Measurements from ENCODE around the gene ENTR1. TPM values are rescaled to one million over a fixed set of nuclear protein-coding genes. Genes with fewer than 3 reads are reported as not detected.

Gene ENTR1
- total RNA-seq, 4 donors from 2014 or later = 19.5 to 44.0 (median 21.2) TPM

DNA sequence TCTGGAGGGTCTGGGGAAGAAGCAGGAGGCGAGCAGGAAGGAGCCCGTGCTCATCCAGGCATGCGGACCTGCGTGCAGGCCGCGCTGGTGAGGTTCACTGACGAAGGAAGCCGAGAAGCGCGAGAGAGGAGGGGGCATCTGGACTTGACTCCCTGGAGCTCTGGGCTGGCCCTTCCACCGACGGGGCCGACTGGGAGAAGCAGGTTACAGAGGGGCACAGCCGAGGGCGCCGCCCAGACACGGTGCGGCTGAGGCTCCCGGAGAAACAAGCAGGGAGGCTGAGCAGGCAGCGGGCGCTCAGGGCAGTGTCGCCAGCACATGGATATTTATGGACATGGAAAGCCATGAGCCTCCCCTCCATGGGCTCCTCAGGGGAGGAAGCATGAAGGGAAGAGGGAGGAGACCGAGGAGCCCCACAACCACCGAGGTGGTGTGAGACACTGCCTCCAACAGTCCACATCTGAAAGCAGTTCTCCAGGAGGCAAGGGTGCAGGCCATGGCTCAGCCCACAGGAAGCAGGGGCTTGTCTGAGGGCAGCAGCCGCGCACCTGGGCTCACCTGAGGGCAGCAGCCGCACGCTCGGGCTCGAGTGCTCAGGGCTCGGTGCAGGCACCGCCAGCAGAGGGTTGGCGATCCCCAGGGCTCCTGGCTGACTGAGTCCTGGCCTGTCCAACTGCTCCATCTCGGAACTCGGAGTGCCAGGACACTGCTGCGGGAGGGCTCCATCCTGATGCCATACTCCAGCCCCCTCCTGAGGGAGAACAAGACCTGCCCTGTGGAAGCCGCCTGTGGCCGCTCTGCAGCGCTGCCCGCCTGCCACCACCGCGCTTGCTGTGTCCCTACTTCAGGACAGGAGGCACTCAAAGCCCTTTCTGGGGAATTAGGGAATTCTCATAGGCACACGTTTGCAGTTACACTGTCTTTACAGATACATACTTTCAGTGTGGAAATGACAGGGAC is 44.9 kb upstream of the ENTR1 start:
- no peak for DNase-seq
- Histone ChIP-seq H3K27ac (no peak overlapping the region), H3K4me1 (no peaks in the 10 kb centered on the region), H3K27me3 (no peaks in the 10 kb centered on the region), H3K9me3 (no peaks in the 10 kb centered on the region), H3K36me3 (no peaks in the 10 kb centered on the region), H3K4me3 (no peak overlapping the region)
- intact Hi-C loops (cut with DNase I; ENCODE audit: low total_unique reads) = no loop called here
- TF ChIP-seq POLR2A (IDR thresholded peaks at IDR 0.05) = no peak
- TF ChIP-seq, protein P1, sequence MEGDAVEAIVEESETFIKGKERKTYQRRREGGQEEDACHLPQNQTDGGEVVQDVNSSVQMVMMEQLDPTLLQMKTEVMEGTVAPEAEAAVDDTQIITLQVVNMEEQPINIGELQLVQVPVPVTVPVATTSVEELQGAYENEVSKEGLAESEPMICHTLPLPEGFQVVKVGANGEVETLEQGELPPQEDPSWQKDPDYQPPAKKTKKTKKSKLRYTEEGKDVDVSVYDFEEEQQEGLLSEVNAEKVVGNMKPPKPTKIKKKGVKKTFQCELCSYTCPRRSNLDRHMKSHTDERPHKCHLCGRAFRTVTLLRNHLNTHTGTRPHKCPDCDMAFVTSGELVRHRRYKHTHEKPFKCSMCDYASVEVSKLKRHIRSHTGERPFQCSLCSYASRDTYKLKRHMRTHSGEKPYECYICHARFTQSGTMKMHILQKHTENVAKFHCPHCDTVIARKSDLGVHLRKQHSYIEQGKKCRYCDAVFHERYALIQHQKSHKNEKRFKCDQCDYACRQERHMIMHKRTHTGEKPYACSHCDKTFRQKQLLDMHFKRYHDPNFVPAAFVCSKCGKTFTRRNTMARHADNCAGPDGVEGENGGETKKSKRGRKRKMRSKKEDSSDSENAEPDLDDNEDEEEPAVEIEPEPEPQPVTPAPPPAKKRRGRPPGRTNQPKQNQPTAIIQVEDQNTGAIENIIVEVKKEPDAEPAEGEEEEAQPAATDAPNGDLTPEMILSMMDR (IDR thresholded peaks at IDR 0.05) = no peak

GRCh38 chr9:136454026-136454796 is 43.8 kb upstream of the ENTR1 start:
- Histone ChIP-seq H3K36me3 (no peaks in the 10 kb centered on the region), H3K4me1 (no peaks in the 10 kb centered on the region), H3K9me3 (no peaks in the 10 kb centered on the region), H3K27ac (no peak overlapping the region), H3K4me3 (no peak overlapping the region), H3K27me3 (no peaks in the 10 kb centered on the region)
- DNase-seq = no peak
- TF ChIP-seq POLR2A (IDR thresholded peaks at IDR 0.05) = no peak
- TF ChIP-seq, protein P1 (IDR thresholded peaks at IDR 0.05) = no peak
- intact Hi-C loops (cut with DNase I; ENCODE audit: low total_unique reads) = no loop called here

GRCh38 chr9:136453326-136453725 is 42.9 kb upstream of the ENTR1 start:
- no peaks in the 10 kb centered on the region for H3K27me3 ChIP-seq
- H3K4me1 ChIP-seq = no peaks in the 10 kb centered on the region
- H3K27ac ChIP-seq = no peak overlapping the region
- intact Hi-C loops (cut with DNase I; ENCODE audit: low total_unique reads) = no loop called here
- H3K4me3 ChIP-seq = no peak overlapping the region
- H3K9me3 ChIP-seq = no peaks in the 10 kb centered on the region
- DNase-seq = no peak
- TF ChIP-seq, protein P1 (IDR thresholded peaks at IDR 0.05) = no peak
- TF ChIP-seq POLR2A (IDR thresholded peaks at IDR 0.05) = no peak
- H3K36me3 ChIP-seq = no peaks in the 10 kb centered on the region

DNA sequence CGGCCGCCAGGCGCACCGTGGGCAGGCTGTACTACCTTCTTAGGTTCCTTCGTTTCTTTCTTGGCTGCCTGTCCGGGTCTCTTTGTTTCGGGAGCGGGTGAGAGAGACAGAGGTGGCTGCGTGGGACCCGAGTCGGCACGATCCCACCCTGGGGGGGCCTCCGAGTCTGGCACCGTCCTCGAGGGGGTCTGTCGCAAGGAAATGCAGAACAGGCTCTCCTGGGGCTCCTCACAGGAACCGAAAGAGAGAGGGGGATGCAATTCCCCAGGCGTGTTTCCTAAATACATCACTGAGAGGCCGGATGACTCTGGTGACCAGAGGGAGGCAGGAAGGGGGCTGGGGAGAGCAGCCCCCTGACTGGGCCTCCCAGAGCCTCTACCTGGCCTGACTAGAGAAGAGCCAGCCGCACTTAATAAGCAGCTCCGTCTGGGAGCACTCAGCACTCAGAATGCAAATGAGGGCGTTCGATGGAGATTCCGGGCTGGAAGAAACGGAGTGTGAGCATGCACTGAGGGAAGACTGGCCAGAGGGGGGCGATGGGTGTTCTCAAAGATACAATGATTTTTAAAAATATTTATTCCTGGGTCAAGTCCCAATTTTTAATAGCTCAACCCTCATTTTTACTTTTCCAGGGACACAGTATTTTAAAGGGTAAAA is 40.9 kb upstream of the ENTR1 start:
- Histone ChIP-seq H3K4me1 (no peaks in the 10 kb centered on the region), H3K4me3 (no peak overlapping the region), H3K27me3 (no peaks in the 10 kb centered on the region), H3K27ac (no peak overlapping the region), H3K9me3 (no peaks in the 10 kb centered on the region), H3K36me3 (no peaks in the 10 kb centered on the region)
- TF ChIP-seq POLR2A (IDR thresholded peaks at IDR 0.05) = no peak
- TF ChIP-seq, protein P1 (IDR thresholded peaks at IDR 0.05) = no peak
- intact Hi-C loops (cut with DNase I; ENCODE audit: low total_unique reads) = no loop called here
- DNase-seq = no peak

Data from uterus (tissue), 4 donors.